Measurements from ENCODE around the gene ST3GAL6.

DNA sequence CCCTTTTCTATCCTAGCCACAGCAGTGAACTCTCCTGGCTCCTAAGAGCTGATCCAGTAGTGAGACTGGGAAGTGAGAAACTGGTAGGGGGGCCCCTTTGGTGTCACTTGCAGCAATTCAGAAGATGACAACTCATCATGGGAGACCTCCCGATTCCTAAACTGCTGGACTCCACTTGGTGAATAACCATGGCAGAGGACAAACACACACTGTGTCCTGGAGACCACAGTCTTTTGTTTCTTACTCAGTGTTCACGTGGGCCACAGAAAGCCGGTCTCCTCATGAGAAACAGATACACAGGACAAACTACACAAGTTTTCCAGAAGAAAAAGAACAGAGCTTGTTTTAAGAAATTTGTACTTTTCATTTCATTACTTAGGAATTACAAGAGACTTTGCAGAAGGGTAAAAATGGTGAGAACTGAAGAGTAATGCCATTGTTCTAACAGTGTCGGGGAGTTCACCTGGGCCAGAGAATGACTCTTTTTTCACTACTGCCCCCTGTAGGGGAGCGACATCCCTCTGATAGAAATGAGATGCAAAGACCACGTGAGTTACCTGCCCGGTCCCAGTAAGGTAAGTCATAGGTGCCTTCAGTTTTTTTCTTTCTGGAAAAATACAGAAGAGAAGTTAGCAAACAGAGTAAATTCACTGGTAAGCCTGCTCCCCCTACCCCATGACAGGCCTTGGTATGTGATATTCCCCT lies 38.1 kb downstream of the ST3GAL6 start:
- peak; percentile 20; the same call in 1 of the 2 replicates for TF ChIP-seq CTCF (IDR thresholded peaks at IDR 0.05; ENCODE audit: low read length)
- no peak for TF ChIP-seq EZH2 (IDR thresholded peaks at IDR 0.05; ENCODE audit: borderline replicate concordance, low read length)
